Uterus (tissue), 2 donors: Measurements from ENCODE around the gene RELA.

Source experiments
- POLR2A ChIP-seq, 2 donors: fragments of 450-650 bp; IDR thresholded peaks; one replicate each; pipeline ENCODE4 v1.6.1; 2016; ENCODE audit warnings: antibody characterized with exemption in 2 of 2, mild to moderate bottlenecking in 1 of 2, moderate library complexity in 1 of 2
- TF ChIP-seq, protein P1 (sequence below), 4 experiments: fragments of 200-600 bp in 2 of 4; fragments of 450-650 bp in 2 of 4; sonication (generic) in 2 of 4; IDR thresholded peaks; one replicate each; pipeline ENCODE4 v1.5.1; 2016 to 2019; ENCODE audit warnings: antibody characterized with exemption in 4 of 4, mild to moderate bottlenecking in 2 of 4, moderate library complexity in 1 of 4

GRCh38 chr11:65662247-65662798 lies 393 bp downstream of the RELA start:
- TF ChIP-seq, protein P1, sequence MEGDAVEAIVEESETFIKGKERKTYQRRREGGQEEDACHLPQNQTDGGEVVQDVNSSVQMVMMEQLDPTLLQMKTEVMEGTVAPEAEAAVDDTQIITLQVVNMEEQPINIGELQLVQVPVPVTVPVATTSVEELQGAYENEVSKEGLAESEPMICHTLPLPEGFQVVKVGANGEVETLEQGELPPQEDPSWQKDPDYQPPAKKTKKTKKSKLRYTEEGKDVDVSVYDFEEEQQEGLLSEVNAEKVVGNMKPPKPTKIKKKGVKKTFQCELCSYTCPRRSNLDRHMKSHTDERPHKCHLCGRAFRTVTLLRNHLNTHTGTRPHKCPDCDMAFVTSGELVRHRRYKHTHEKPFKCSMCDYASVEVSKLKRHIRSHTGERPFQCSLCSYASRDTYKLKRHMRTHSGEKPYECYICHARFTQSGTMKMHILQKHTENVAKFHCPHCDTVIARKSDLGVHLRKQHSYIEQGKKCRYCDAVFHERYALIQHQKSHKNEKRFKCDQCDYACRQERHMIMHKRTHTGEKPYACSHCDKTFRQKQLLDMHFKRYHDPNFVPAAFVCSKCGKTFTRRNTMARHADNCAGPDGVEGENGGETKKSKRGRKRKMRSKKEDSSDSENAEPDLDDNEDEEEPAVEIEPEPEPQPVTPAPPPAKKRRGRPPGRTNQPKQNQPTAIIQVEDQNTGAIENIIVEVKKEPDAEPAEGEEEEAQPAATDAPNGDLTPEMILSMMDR (IDR thresholded peaks at IDR 0.05) = no peak
- TF ChIP-seq POLR2A (IDR thresholded peaks at IDR 0.05) = no peak
